Ishikawa (cell line): ENCODE measurements around the gene TPH2.

ENCODE experiments used
- CEBPB ChIP-seq: IDR thresholded peaks from 2 replicates; pipeline ENCODE4 v1.6.1; 2012
- CREB1 ChIP-seq: IDR thresholded peaks from 2 replicates; pipeline ENCODE4 v1.6.1; 2012; ENCODE audit warnings: low read depth
- EGR1 ChIP-seq: IDR thresholded peaks from 2 replicates; pipeline ENCODE4 v1.6.1; 2012
- EP300 ChIP-seq: IDR thresholded peaks from 2 replicates; pipeline ENCODE4 v1.6.1; 2012; ENCODE audit warnings: borderline replicate concordance
- FOXM1 ChIP-seq: IDR thresholded peaks from 2 replicates; pipeline ENCODE4 v1.6.1; 2012; ENCODE audit warnings: low read depth, borderline replicate concordance
- MAX ChIP-seq: IDR thresholded peaks from 2 replicates; pipeline ENCODE4 v1.6.1; 2012
- NFIC ChIP-seq: IDR thresholded peaks from 2 replicates; pipeline ENCODE4 v1.6.1; 2012
- RAD21 ChIP-seq: IDR thresholded peaks from 2 replicates; pipeline ENCODE4 v1.6.1; 2012; ENCODE audit warnings: low read depth
- REST ChIP-seq: IDR thresholded peaks from 2 replicates; pipeline ENCODE4 v1.6.1; 2012; ENCODE audit warnings: low read depth, mild to moderate bottlenecking
- TAF1 ChIP-seq: IDR thresholded peaks from 2 replicates; pipeline ENCODE4 v1.6.1; 2012; ENCODE audit warnings: low read depth, mild to moderate bottlenecking
- TCF12 ChIP-seq: IDR thresholded peaks from 2 replicates; pipeline ENCODE4 v1.6.1; 2012; ENCODE audit warnings: low read depth
- TEAD4 ChIP-seq: IDR thresholded peaks from 2 replicates; pipeline ENCODE4 v1.6.1; 2012
- USF1 ChIP-seq: IDR thresholded peaks from 2 replicates; pipeline ENCODE4 v1.6.1; 2012
- YY1 ChIP-seq: IDR thresholded peaks from 2 replicates; pipeline ENCODE4 v1.6.1; 2012; ENCODE audit warnings: low read depth
- ZBTB7A ChIP-seq: IDR thresholded peaks from 2 replicates; pipeline ENCODE4 v1.6.1; 2012; ENCODE audit warnings: low read depth

The TPH2 gene

GRCh38 chr12:72028966-72029365 is 90.3 kb downstream of the TPH2 start:
- no peak for TF ChIP-seq CREB1
- TF ChIP-seq ZBTB7A, result no peak
- TF ChIP-seq USF1, result no peak
- no peak for TF ChIP-seq FOXM1
- TF ChIP-seq NFIC, result no peak
- TF ChIP-seq MAX, result no peak
- no peak for TF ChIP-seq RAD21
- TF ChIP-seq TAF1, result no peak
- TF ChIP-seq EGR1, result no peak
- TF ChIP-seq TCF12, result no peak
- TF ChIP-seq EP300, result no peak

- TF ChIP-seq TAF1 (no peak), EGR1 (no peak), CREB1 (no peak), TCF12 (no peak), FOXM1 (no peak), MAX (0 out of 2 replicates have a peak, but pooled peaks have one; percentile 17)
These were observed 91.6 kb downstream of the TPH2 start for GRCh38 chr12:72030277-72030676.

GRCh38 chr12:72031066-72031465 is 92.4 kb downstream of the TPH2 start:
- TF ChIP-seq TCF12, result no peak
- 0 out of 2 replicates have a peak, but pooled peaks have one; percentile 3 for TF ChIP-seq MAX
- TF ChIP-seq YY1, result no peak

- TF ChIP-seq USF1 (no peak), TEAD4 (no peak), RAD21 (no peak), MAX (no peak), REST (no peak), TAF1 (no peak), CEBPB (no peak), FOXM1 (no peak), CREB1 (no peak), EP300 (no peak), NFIC (no peak), TCF12 (no peak)
These were observed 95.3 kb downstream of the TPH2 start for GRCh38 chr12:72033991-72034390.

- no peak for TF ChIP-seq EP300
- 0 out of 2 replicates have a peak, but pooled peaks have one; percentile 16 for TF ChIP-seq EGR1
These were observed 97.0 kb downstream of the TPH2 start for GRCh38 chr12:72035625-72036024.

- no peak for TF ChIP-seq CREB1
- no peak for TF ChIP-seq TCF12
- no peak for TF ChIP-seq USF1
- no peak for TF ChIP-seq EGR1
- no peak for TF ChIP-seq MAX
- TF ChIP-seq RAD21, result no peak
- peak; percentile 57; the same call in 1 of the 2 replicates for TF ChIP-seq EP300
- no peak for TF ChIP-seq TAF1
- no peak for TF ChIP-seq ZBTB7A
- no peak for TF ChIP-seq YY1
- no peak for TF ChIP-seq CEBPB
- TF ChIP-seq NFIC, result peak; percentile 54
- no peak for TF ChIP-seq REST
- peak; percentile 48; the same call in 1 of the 2 replicates for TF ChIP-seq FOXM1
- TF ChIP-seq TEAD4, result peak; percentile 58; the same call in 1 of the 2 replicates
These were observed 97.7 kb downstream of the TPH2 start for GRCh38 chr12:72036393-72036792.
